Activated CD4-positive, alpha-beta memory T cell treated with anti-CD3 and anti-CD28 coated beads, Interleukin-2, amount 10 ng/mL, durations not matched to agents 7 days and 5 days (primary cell): ENCODE results near the gene RPSA. TPM values are rescaled to one million over a fixed set of nuclear protein-coding genes. Genes with fewer than 3 reads are reported as not detected.
"Not testable (repeated sequence)": the region's sequence is repeated elsewhere in the genome, so short reads cannot be mapped to it uniquely, and the experiment has no call there.

Source experiments
- CTCF ChIA-PET: fragments of 350-600 bp; sonication (Branson Sonifier 250); formaldehyde crosslinking; loops from one replicate; lab custom pipeline; 2021; ENCODE audit warnings: antibody characterized with exemption, inconsistent platforms; lab: Charles Lee
- POLR2A ChIA-PET: fragments of 350-600 bp; sonication (Branson Sonifier 250); formaldehyde crosslinking; loops from one replicate; lab custom pipeline; 2021; ENCODE audit warnings: antibody characterized with exemption; lab: Charles Lee
- DNase-seq: peaks from one replicate; pipeline ENCODE4 v3.0.0-alpha.2; 2020
- H3K27ac Mint-ChIP-seq: one replicate; pipeline ENCODE4 v1.8.0; 2021; ENCODE audit warnings: mild to moderate bottlenecking, mixed read lengths
- H3K27me3 Mint-ChIP-seq: one replicate; pipeline ENCODE4 v1.8.0; 2021; ENCODE audit warnings: mixed read lengths
- H3K36me3 Mint-ChIP-seq: one replicate; pipeline ENCODE4 v1.8.0; 2021; ENCODE audit warnings: low read depth, mixed read lengths
- H3K4me1 Mint-ChIP-seq: one replicate; pipeline ENCODE4 v1.8.0; 2021; ENCODE audit warnings: mixed read lengths
- H3K4me3 Mint-ChIP-seq: one replicate; pipeline ENCODE4 v1.8.0; 2021; ENCODE audit warnings: mild to moderate bottlenecking, mixed read lengths
- H3K9me3 Mint-ChIP-seq: one replicate; pipeline ENCODE4 v1.8.0; 2021; ENCODE audit warnings: mixed read lengths
- total RNA-seq, 2 experiments: library from RNA; stranded (reverse); gene quantifications; one replicate each; pipeline ENCODE4 v1.2.3, GENCODE V29; 2021

The RPSA gene
- total RNA-seq, 2 experiments from 2014 or later = 1,345 to 1,384 TPM

DNA sequence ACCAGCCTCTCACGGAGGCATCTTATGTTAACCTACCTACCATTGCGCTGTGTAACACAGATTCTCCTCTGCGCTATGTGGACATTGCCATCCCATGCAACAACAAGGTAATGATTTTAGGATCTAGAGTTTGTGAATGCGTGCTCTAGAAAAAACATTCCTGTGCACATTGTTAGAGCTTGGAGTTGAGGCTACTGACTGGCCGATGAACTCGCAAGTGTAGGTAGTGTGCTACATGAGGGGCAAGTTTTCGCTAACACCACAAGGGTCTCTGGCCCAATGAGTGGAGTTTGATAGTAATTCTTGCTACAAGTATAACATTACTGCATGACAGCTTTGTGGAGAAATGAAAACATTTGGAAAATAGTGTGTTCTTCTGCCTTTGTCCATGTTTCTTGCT is 4.4 kb downstream of the RPSA start:
- Mint-ChIP-seq H3K27ac (no peak overlapping the region), H3K36me3 (peaks cover 78% of the 10 kb centered on the region), H3K9me3 (no peaks in the 10 kb centered on the region), H3K4me3 (no peak overlapping the region), H3K27me3 (no peaks in the 10 kb centered on the region), H3K4me1 (peaks cover 51% of the 10 kb centered on the region)
- CTCF ChIA-PET = no interaction called here
- POLR2A ChIA-PET = interaction anchor here (0.8 kb wide), 1 partner anchor 64 kb away, joined by 3 read pairs; no protein-coding TSS in a partner anchor
- no peak for DNase-seq

GRCh38 chr3:39412668-39413260 is 6.2 kb downstream of the RPSA start:
- POLR2A ChIA-PET = interaction anchor here (1.4 to 2.0 kb wide), 4 partner anchors 11 to 65 kb away, joined by 3 to 9 read pairs (median 5); no protein-coding TSS in a partner anchor
- CTCF ChIA-PET = interaction anchor here (0.7 kb wide), 1 partner anchor 35 kb away, joined by 3 read pairs; no protein-coding TSS in a partner anchor
- Mint-ChIP-seq H3K4me3 (no peak overlapping the region), H3K36me3 (peaks cover 68% of the 10 kb centered on the region), H3K27me3 (no peaks in the 10 kb centered on the region), H3K9me3 (no peaks in the 10 kb centered on the region), H3K27ac (no peak overlapping the region), H3K4me1 (peaks cover 44% of the 10 kb centered on the region)
- DNase-seq = no peak

DNA sequence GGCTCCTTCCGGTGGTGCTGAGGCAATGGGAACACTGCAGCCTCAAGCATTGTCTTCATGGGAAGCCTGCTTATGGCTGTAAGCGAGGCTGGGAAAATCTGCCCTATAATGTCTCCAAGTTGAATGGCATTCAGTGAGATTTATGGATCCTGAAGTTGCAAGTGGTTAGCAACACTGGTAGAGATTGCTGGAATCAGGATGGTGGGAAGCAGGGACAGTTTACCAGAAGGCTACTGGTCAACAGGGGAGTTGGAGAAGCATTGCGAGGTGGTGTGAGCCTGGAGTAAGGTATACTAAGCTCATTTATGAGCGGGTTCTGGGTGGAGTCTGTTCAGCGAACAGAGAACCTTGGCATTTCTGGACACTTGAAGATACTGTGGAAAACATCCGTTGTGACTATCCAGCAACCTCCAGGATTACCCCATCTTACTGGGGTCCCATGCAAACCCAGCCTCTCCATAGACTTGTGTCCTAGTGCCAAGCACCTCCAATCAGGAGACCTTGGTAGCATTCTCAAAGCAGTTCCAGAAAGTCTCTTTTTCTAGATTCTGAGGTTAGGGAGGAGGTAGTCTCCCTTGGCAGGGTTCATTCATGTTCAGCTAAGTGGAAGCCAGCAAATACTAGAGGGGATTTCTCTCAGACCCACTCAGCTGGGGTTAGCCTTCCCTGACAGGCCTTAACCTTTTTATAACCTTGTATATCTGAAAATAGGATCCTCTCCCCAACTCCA is 7.3 kb downstream of the RPSA start:
- peaks cover 57% of the 10 kb centered on the region for H3K36me3 Mint-ChIP-seq
- no peak for DNase-seq
- peaks cover 33% of the 10 kb centered on the region for H3K4me1 Mint-ChIP-seq
- POLR2A ChIA-PET = interaction anchor here (0.6 to 4.3 kb wide), 6 partner anchors 7 to 1075 kb away, joined by 3 to 22 read pairs (median 5); partner anchors contain the start of gene RPSA
- no peak overlapping the region for H3K27ac Mint-ChIP-seq
- H3K9me3 Mint-ChIP-seq = no peaks in the 10 kb centered on the region
- H3K27me3 Mint-ChIP-seq = no peaks in the 10 kb centered on the region
- no peak overlapping the region for H3K4me3 Mint-ChIP-seq
- CTCF ChIA-PET = no interaction called here

- no peak overlapping the region for H3K27ac Mint-ChIP-seq
- H3K9me3 Mint-ChIP-seq = no peaks in the 10 kb centered on the region
- H3K36me3 Mint-ChIP-seq = peaks cover 51% of the 10 kb centered on the region
- DNase-seq = no peak
- H3K4me1 Mint-ChIP-seq = peaks cover 26% of the 10 kb centered on the region
- H3K4me3 Mint-ChIP-seq = no peak overlapping the region
- ChIA-PET CTCF (interaction anchor here (1.1 to 1.5 kb wide), 2 partner anchors 25 to 33 kb away, joined by 3 read pairs; no protein-coding TSS in a partner anchor), POLR2A (interaction anchor here (1.0 to 4.3 kb wide), 6 partner anchors 8 to 1074 kb away, joined by 3 to 22 read pairs (median 3); partner anchors contain the start of gene RPSA)
- peaks cover 2% of the 10 kb centered on the region for H3K27me3 Mint-ChIP-seq
Observed at GRCh38 chr3:39414421-39414907, 7.9 kb downstream of the RPSA start.

GRCh38 chr3:39415302-39415701 is 8.8 kb downstream of the RPSA start:
- Mint-ChIP-seq H3K36me3 (peaks cover 43% of the 10 kb centered on the region), H3K4me1 (peaks cover 20% of the 10 kb centered on the region)
- not testable (repeated sequence) for H3K9me3 Mint-ChIP-seq, H3K4me3 Mint-ChIP-seq, DNase-seq, H3K27me3 Mint-ChIP-seq, H3K27ac Mint-ChIP-seq
- ChIA-PET CTCF (interaction anchor here (0.7 to 1.8 kb wide), 4 partner anchors 9 to 902 kb away, joined by 3 to 4 read pairs (median 4); no protein-coding TSS in a partner anchor), POLR2A (interaction anchor here (1.0 to 4.3 kb wide), 6 partner anchors 9 to 15 kb away, joined by 3 to 22 read pairs (median 3); partner anchors contain the start of gene RPSA)

GRCh38 chr3:39415983-39416382 is 9.5 kb downstream of the RPSA start:
- no peak overlapping the region for H3K27ac Mint-ChIP-seq
- H3K36me3 Mint-ChIP-seq = peaks cover 37% of the 10 kb centered on the region
- DNase-seq = no peak
- H3K9me3 Mint-ChIP-seq = no peaks in the 10 kb centered on the region
- no peak overlapping the region for H3K4me3 Mint-ChIP-seq
- POLR2A ChIA-PET = interaction anchor here (1.0 to 4.3 kb wide), 4 partner anchors 8 to 13 kb away, joined by 3 to 22 read pairs (median 5); partner anchors contain the start of gene RPSA
- H3K4me1 Mint-ChIP-seq = peaks cover 17% of the 10 kb centered on the region
- CTCF ChIA-PET = interaction anchor here (0.6 to 2.0 kb wide), 6 partner anchors 8 to 82 kb away, joined by 3 to 11 read pairs (median 4); partner anchors contain the start of gene RPSA
- H3K27me3 Mint-ChIP-seq = peaks cover 2% of the 10 kb centered on the region

- not testable (repeated sequence) for H3K27me3 Mint-ChIP-seq, H3K4me1 Mint-ChIP-seq, H3K4me3 Mint-ChIP-seq, H3K27ac Mint-ChIP-seq, DNase-seq, H3K9me3 Mint-ChIP-seq
- ChIA-PET CTCF (interaction anchor here (0.8 to 2.0 kb wide), 5 partner anchors 9 to 125 kb away, joined by 3 to 11 read pairs (median 4); partner anchors contain the start of gene RPSA), POLR2A (interaction anchor here (1.5 to 4.3 kb wide), 2 partner anchors 9 to 11 kb away, joined by 7 to 22 read pairs; partner anchors contain the start of gene RPSA)
- peaks cover 27% of the 10 kb centered on the region for H3K36me3 Mint-ChIP-seq
Observed at GRCh38 chr3:39416998-39417397, 10.5 kb downstream of the RPSA start.

- POLR2A ChIA-PET, H3K36me3 Mint-ChIP-seq, H3K27me3 Mint-ChIP-seq, H3K4me1 Mint-ChIP-seq, H3K4me3 Mint-ChIP-seq, H3K9me3 Mint-ChIP-seq, CTCF ChIA-PET, DNase-seq, H3K27ac Mint-ChIP-seq: not testable (repeated sequence)
Observed at GRCh38 chr3:39418556-39419225, 12.2 kb downstream of the RPSA start.

DNA sequence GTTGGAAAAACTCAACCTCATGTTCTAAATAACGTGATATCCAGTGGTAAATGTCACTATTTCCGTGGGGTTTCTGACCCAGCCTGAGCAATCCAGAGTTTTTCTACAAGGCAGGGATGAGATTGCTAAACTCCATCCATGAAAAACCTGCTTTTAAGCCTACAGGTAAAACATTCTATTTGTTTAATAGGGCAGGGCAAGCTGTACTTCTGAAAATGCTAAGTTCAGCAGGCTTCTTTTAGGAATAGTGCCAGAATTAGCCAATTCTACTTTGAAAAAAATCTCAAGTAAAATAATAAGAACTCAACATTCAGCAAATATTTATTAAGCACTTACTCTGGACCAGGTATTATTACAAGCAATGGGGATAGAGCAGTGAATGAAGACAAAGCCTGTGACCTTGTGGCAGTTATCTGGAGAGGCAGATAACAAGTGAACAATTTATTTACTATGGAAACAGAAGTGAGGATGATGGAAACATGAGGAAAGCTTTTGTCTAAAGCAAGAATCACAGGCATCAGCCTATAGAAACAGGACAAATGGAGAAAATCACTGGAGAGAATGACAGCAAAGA is 13.3 kb downstream of the RPSA start:
- CTCF ChIA-PET = no interaction called here
- no peaks in the 10 kb centered on the region for H3K9me3 Mint-ChIP-seq
- H3K4me1 Mint-ChIP-seq = no peaks in the 10 kb centered on the region
- H3K4me3 Mint-ChIP-seq = no peak overlapping the region
- H3K27ac Mint-ChIP-seq = no peak overlapping the region
- POLR2A ChIA-PET = no interaction called here
- no peak for DNase-seq
- H3K27me3 Mint-ChIP-seq = peaks cover 2% of the 10 kb centered on the region
- H3K36me3 Mint-ChIP-seq = no peaks in the 10 kb centered on the region

DNA sequence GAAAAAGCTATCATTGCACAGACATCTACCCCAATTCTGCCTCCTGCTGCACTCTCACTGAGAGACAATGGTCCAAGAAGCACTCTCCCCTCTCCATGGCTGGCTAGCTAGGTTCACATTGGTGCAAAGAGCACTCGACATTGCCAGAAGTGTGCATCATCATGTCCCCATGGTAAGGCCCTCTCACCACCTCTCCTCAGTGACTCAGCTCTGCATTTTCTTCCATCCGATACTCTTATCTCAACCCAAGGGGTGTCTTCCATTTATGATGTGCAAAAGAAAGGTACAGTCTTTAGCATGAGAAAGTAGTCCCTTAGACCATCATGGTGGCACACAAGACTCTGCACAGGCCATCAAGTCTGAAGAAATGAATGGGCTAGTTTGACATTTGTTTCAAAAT is 14.0 kb downstream of the RPSA start:
- no peak overlapping the region for H3K27ac Mint-ChIP-seq
- no peaks in the 10 kb centered on the region for H3K9me3 Mint-ChIP-seq
- H3K27me3 Mint-ChIP-seq = peaks cover 2% of the 10 kb centered on the region
- ChIA-PET POLR2A (no interaction called here), CTCF (interaction anchor here (0.6 kb wide), 1 partner anchor 38 kb away, joined by 3 read pairs; no protein-coding TSS in a partner anchor)
- no peaks in the 10 kb centered on the region for H3K36me3 Mint-ChIP-seq
- DNase-seq = no peak
- no peak overlapping the region for H3K4me3 Mint-ChIP-seq
- H3K4me1 Mint-ChIP-seq = no peaks in the 10 kb centered on the region

DNA sequence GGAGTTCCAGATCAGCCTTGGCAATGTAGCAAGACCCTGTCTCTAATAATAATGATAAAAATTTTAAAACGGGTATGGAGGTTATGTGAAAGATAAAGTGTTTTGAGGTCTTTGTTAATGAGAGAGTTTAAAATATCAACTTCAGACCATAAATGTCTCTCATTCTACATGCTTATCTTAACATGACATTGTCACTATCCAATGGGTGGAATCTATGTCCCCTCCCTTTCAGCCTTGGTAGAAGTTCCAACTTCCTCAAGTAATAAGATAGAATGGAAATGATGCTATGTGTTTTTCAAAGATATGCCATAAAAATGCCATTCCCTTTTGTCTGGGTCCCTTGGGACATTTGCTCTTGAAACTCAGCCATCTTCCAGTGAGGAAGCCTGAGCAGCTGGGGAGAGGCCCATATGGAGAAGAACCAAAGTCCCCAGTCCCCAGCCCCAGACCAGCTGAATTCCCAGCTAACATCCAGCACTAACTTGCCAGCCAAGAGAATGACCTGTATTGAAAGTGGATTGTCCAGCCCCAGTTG is 17.0 kb downstream of the RPSA start:
- no peak overlapping the region for H3K27ac Mint-ChIP-seq
- CTCF ChIA-PET = interaction anchor here (1.0 kb wide), 1 partner anchor 132 kb away, joined by 3 read pairs; no protein-coding TSS in a partner anchor
- POLR2A ChIA-PET = interaction anchor here (1.1 kb wide), 1 partner anchor 17 kb away, joined by 3 read pairs; the partner anchor contains the start of gene RPSA
- no peaks in the 10 kb centered on the region for H3K36me3 Mint-ChIP-seq
- H3K4me3 Mint-ChIP-seq = no peak overlapping the region
- DNase-seq = no peak
- no peaks in the 10 kb centered on the region for H3K9me3 Mint-ChIP-seq
- no peaks in the 10 kb centered on the region for H3K4me1 Mint-ChIP-seq
- H3K27me3 Mint-ChIP-seq = peaks cover 2% of the 10 kb centered on the region

- H3K27ac Mint-ChIP-seq = no peak overlapping the region
- no peaks in the 10 kb centered on the region for H3K36me3 Mint-ChIP-seq
- no peaks in the 10 kb centered on the region for H3K4me1 Mint-ChIP-seq
- H3K27me3 Mint-ChIP-seq = peaks cover 6% of the 10 kb centered on the region
- H3K4me3 Mint-ChIP-seq = no peak overlapping the region
- POLR2A ChIA-PET = no interaction called here
- H3K9me3 Mint-ChIP-seq = no peaks in the 10 kb centered on the region
- CTCF ChIA-PET = interaction anchor here (0.6 kb wide), 2 partner anchors 70 to 74 kb away, joined by 4 read pairs; no protein-coding TSS in a partner anchor
- DNase-seq = no peak
Observed at GRCh38 chr3:39426312-39426711, 19.8 kb downstream of the RPSA start.
